K562 (cell line): Measurements from ENCODE around the gene GTPBP6. TPM values are rescaled to one million over a fixed set of nuclear protein-coding genes. Genes with fewer than 3 reads are reported as not detected.
A peak's percentile ranks its signal among the peaks of the same experiment; 100 is the strongest.

Experiments
- ATF1 ChIP-seq, 2 experiments: fragments of 450-650 bp in 1 of 2; IDR thresholded peaks; 2 replicates each; pipeline ENCODE4 v1.6.1; 2016; ENCODE audit warnings: missing compliant biosample characterization in 1 of 2, missing genetic modification characterization in 1 of 2
- CBFA2T3 ChIP-seq: fragments of 450-650 bp; IDR thresholded peaks from 2 replicates; pipeline ENCODE4 v1.6.1; 2017
- CEBPB ChIP-seq: fragments of 450-650 bp; IDR thresholded peaks from 2 replicates; pipeline ENCODE4 v1.6.1; 2016; ENCODE audit warnings: missing genetic modification characterization, missing compliant biosample characterization
- CREM ChIP-seq: IDR thresholded peaks from 2 replicates; pipeline ENCODE4 v1.6.1; 2014; ENCODE audit warnings: antibody characterized with exemption, low read depth
- EGR1 ChIP-seq: fragments of 450-650 bp; conservative IDR thresholded peaks from 2 replicates; pipeline ENCODE4 v1.6.1; 2017; ENCODE audit warnings: mild to moderate bottlenecking
- EWSR1 ChIP-seq: fragments of 450-650 bp; IDR thresholded peaks from 2 replicates; pipeline ENCODE4 v1.6.1; 2018; ENCODE audit warnings: borderline replicate concordance, mild to moderate bottlenecking, low read depth, moderate library complexity; ENCODE audit not compliant: partially characterized antibody
- GABPB1 ChIP-seq: sonication (generic); formaldehyde crosslinking; IDR thresholded peaks from 2 replicates; pipeline ENCODE4 v1.8.0; 2022; ENCODE audit warnings: mild to moderate bottlenecking, missing genetic modification reagents
- GATAD2A ChIP-seq: fragments of 450-650 bp; IDR thresholded peaks from 2 replicates; pipeline ENCODE4 v1.6.1; 2017
- HNRNPUL1 ChIP-seq: fragments of 200-400 bp; formaldehyde crosslinking; IDR thresholded peaks from 2 replicates; pipeline ENCODE4 v1.6.1; 2017; ENCODE audit warnings: low read length
- HSF4 ChIP-seq: fragments of 250-450 bp; sonication (Bioruptor Pico); IDR thresholded peaks from 2 replicates; pipeline ENCODE4 v2.1.2; 2022; ENCODE audit warnings: mild to moderate bottlenecking, moderate library complexity, borderline replicate concordance
- KLF10 ChIP-seq: fragments of 250-450 bp; sonication (Bioruptor Pico); IDR thresholded peaks from 2 replicates; pipeline ENCODE4 v1.6.1; 2021; ENCODE audit warnings: matching md5 sums
- L3MBTL2 ChIP-seq: fragments of 450-650 bp; IDR thresholded peaks from 2 replicates; pipeline ENCODE4 v1.6.1; 2016; ENCODE audit warnings: mild to moderate bottlenecking, moderate library complexity
- LCOR ChIP-seq: sonication (generic); formaldehyde crosslinking; IDR thresholded peaks from 2 replicates; pipeline ENCODE4 v1.8.0; 2022; ENCODE audit warnings: mild to moderate bottlenecking, missing genetic modification reagents
- MAX ChIP-seq: sonication (generic); formaldehyde crosslinking; IDR thresholded peaks from 2 replicates; pipeline ENCODE4 v1.9.0; 2022; ENCODE audit warnings: mild to moderate bottlenecking, missing genetic modification reagents
- NR4A1 ChIP-seq, 2 experiments: fragments of 250-450 bp in 1 of 2; fragments of 450-650 bp in 1 of 2; sonication (Bioruptor Pico) in 1 of 2; IDR thresholded peaks; 2 replicates each; pipeline versions ENCODE4 v1.4.0 to v1.6.1; 2016 to 2020; ENCODE audit warnings: mild to moderate bottlenecking in 2 of 2, missing compliant biosample characterization in 1 of 2, missing genetic modification characterization in 1 of 2, moderate library complexity in 1 of 2
- POLR2G ChIP-seq: fragments of 200-400 bp; formaldehyde crosslinking; IDR thresholded peaks from 2 replicates; pipeline ENCODE4 v1.6.1; 2017; ENCODE audit warnings: low read depth, mild to moderate bottlenecking, antibody characterized with exemption, low read length, moderate library complexity
- RFX7 ChIP-seq: fragments of 250-450 bp; sonication (Bioruptor Pico); IDR thresholded peaks from 2 replicates; pipeline ENCODE4 v1.5.1; 2021; ENCODE audit warnings: mild to moderate bottlenecking
- SAFB ChIP-seq: fragments of 200-400 bp; formaldehyde crosslinking; IDR thresholded peaks from 2 replicates; pipeline ENCODE4 v1.6.1; 2017; ENCODE audit warnings: low read depth, low read length, borderline replicate concordance
- SUPT5H ChIP-seq: fragments of 450-650 bp; IDR thresholded peaks from 2 replicates; pipeline ENCODE4 v1.6.1; 2016
- TEAD4 ChIP-seq, 2 experiments: sonication (generic) in 1 of 2; formaldehyde crosslinking in 1 of 2; IDR thresholded peaks; 2 replicates each; pipeline versions ENCODE4 v1.6.1 to v1.8.0; 2012 to 2022; ENCODE audit warnings: borderline replicate concordance in 1 of 2, inconsistent platforms in 1 of 2, low read length in 1 of 2, mild to moderate bottlenecking in 1 of 2, missing genetic modification reagents in 1 of 2
- ZBTB2 ChIP-seq: fragments of 450-650 bp; IDR thresholded peaks from 2 replicates; pipeline ENCODE4 v1.6.1; 2016; ENCODE audit warnings: antibody characterized with exemption
- ZNF232 ChIP-seq: sonication (generic); formaldehyde crosslinking; IDR thresholded peaks from 2 replicates; pipeline ENCODE4 v1.8.0; 2022; ENCODE audit warnings: mild to moderate bottlenecking, missing genetic modification reagents
- polyA plus RNA-seq, 8 experiments: library from polyadenylated mRNA; depleted of rRNA in 4 of 8; stranded (reverse) in 5 of 8; unstranded in 3 of 8; fragments of >200 nt; fragmentation: Nextera tagmentation in 2 of 8; fragmentation: Illumina TruSeq in 1 of 8; extraction: Ambion mirVana in 2 of 8; extraction: Trizol in 1 of 8; gene quantifications; 2 replicates each; pipeline versions ENCODE4 v1.2.1 to v1.2.3, GENCODE V29; 2011 to 2014; ENCODE audit warnings: inconsistent platforms in 1 of 8, missing spikeins in 1 of 8
- total RNA-seq, 7 experiments: library from RNA; depleted of rRNA in 6 of 7; stranded (reverse); fragments of >200 nt in 6 of 7; fragmentation: Illumina TruSeq in 2 of 7; extraction: Trizol in 2 of 7; gene quantifications; 2 replicates each; pipeline versions ENCODE4 v1.2.1 to v1.2.3, GENCODE V29; 2011 to 2021; ENCODE audit warnings: low replicate concordance in 1 of 7
- TF ChIP-seq, protein P1 (sequence below): sonication (generic); formaldehyde crosslinking; IDR thresholded peaks from 2 replicates; pipeline ENCODE4 v1.8.1; 2023; ENCODE audit warnings: mild to moderate bottlenecking, missing genetic modification reagents
- TF ChIP-seq, protein P2 (sequence below): sonication (generic); formaldehyde crosslinking; IDR thresholded peaks from 2 replicates; pipeline ENCODE4 v1.8.0; 2022; ENCODE audit warnings: missing genetic modification reagents, mild to moderate bottlenecking, moderate library complexity, borderline replicate concordance

Gene GTPBP6
- total and polyA plus RNA-seq, 9 of the 15 experiments (the other 6 are each of a cell fraction or from before 2014, with no cell fraction given): 0.24 to 35.2 (median 8.0) TPM

DNA sequence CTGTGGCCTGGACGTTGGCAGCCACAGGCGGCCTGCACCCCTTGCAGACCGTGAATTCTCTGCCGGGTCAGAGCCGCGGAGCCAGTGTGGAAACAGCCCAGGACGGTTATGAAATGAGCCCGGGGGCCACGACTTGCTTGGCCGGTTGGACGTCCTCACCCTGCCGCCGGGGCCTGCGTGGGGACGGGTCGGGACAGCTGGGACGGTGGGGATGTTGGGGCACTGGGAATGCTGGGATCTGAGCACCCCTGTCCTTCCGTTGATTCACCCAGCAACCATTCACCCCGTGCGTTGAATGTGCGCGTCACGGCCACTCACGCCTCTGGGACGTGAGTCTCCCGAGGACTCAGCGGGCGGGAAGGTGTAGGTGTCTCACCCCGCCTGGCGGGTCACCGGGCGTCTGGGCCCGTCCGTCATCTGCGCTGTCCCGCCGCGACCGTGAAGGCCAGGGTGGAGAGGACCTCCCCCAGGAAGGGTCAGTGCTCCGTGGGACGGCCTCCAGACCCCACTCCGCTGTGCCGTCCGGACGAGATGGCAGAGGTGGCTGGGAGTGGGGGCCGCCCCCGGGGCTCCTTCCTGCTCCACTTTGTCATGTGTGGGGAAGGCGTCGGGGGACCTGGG is 41.9 kb downstream of the GTPBP6 start (continued):
- TF ChIP-seq LCOR (CRISPR knock-in tag) (0 out of 2 replicates have a peak, but pooled peaks have one; percentile 32), ATF1 (CRISPR knock-in tag; IDR thresholded peaks at IDR 0.05) (no peak), ATF1 (tag; IDR thresholded peaks at IDR 0.05) (peak; percentile 30; the same call in 1 of the 2 replicates), SUPT5H (no peak), SAFB (0 out of 2 replicates have a peak, but pooled peaks have one; percentile 34), CREM (peak; percentile 53; the same call in 1 of the 2 replicates), HSF4 (no peak), POLR2G (peak; percentile 8; the same call in 1 of the 2 replicates), EGR1 (0 out of 2 replicates have a peak, but pooled peaks have one; percentile 26), ZNF232 (CRISPR knock-in tag) (no peak), EWSR1 (no peak), GABPB1 (CRISPR knock-in tag) (peak; percentile 53), GATAD2A (0 out of 2 replicates have a peak, but pooled peaks have one; percentile 22), CEBPB (tag) (0 out of 2 replicates have a peak, but pooled peaks have one; percentile 9), RFX7 (no peak), MAX (peak; percentile 54), NR4A1 (CRISPR knock-in tag; IDR thresholded peaks at IDR 0.05) (no peak), NR4A1 (tag; IDR thresholded peaks at IDR 0.05) (no peak), ZBTB2 (0 out of 2 replicates have a peak, but pooled peaks have one; percentile 29), TEAD4 (IDR thresholded peaks at IDR 0.05; ENCODE audit: low read length) (no peak), TEAD4 (CRISPR knock-in tag; IDR thresholded peaks at IDR 0.05; ENCODE audit: borderline replicate concordance) (no peak), L3MBTL2 (peak; percentile 69), KLF10 (CRISPR knock-in tag) (no peak), HNRNPUL1 (no peak), CBFA2T3 (no peak)
- TF ChIP-seq, protein P1, sequence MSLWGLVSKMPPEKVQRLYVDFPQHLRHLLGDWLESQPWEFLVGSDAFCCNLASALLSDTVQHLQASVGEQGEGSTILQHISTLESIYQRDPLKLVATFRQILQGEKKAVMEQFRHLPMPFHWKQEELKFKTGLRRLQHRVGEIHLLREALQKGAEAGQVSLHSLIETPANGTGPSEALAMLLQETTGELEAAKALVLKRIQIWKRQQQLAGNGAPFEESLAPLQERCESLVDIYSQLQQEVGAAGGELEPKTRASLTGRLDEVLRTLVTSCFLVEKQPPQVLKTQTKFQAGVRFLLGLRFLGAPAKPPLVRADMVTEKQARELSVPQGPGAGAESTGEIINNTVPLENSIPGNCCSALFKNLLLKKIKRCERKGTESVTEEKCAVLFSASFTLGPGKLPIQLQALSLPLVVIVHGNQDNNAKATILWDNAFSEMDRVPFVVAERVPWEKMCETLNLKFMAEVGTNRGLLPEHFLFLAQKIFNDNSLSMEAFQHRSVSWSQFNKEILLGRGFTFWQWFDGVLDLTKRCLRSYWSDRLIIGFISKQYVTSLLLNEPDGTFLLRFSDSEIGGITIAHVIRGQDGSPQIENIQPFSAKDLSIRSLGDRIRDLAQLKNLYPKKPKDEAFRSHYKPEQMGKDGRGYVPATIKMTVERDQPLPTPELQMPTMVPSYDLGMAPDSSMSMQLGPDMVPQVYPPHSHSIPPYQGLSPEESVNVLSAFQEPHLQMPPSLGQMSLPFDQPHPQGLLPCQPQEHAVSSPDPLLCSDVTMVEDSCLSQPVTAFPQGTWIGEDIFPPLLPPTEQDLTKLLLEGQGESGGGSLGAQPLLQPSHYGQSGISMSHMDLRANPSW (CRISPR knock-in tag): no peak
- TF ChIP-seq, protein P2, sequence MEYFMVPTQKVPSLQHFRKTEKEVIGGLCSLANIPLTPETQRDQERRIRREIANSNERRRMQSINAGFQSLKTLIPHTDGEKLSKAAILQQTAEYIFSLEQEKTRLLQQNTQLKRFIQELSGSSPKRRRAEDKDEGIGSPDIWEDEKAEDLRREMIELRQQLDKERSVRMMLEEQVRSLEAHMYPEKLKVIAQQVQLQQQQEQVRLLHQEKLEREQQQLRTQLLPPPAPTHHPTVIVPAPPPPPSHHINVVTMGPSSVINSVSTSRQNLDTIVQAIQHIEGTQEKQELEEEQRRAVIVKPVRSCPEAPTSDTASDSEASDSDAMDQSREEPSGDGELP (CRISPR knock-in tag): peak; percentile 67; the same call in 1 of the 2 replicates
